ENCODE results near the gene LDLRAD1. TPM values are rescaled to one million over a fixed set of nuclear protein-coding genes. Genes with fewer than 3 reads are reported as not detected.
"Not testable (repeated sequence)": the region's sequence is repeated elsewhere in the genome, so short reads cannot be mapped to it uniquely, and the experiment has no call there.

LDLRAD1 gene
- total RNA-seq, 4 donors from 2014 or later = not detected

GRCh38 chr1:53979712-53980450 lies 38.1 kb downstream of the LDLRAD1 start:
- ATAC-seq (ENCODE audit: low FRiP score) = no peak

GRCh38 chr1:53975861-53976260 lies 42.1 kb downstream of the LDLRAD1 start:
- ATAC-seq (ENCODE audit: low FRiP score) = no peak
- DNase-seq (ENCODE audit: low spot score) = no peak
- no peak for TF ChIP-seq CTCF (IDR thresholded peaks at IDR 0.05)

More at GRCh38 chr1:53979712-53980450, 38.1 kb downstream of the LDLRAD1 start:
- no peak for TF ChIP-seq CTCF (IDR thresholded peaks at IDR 0.05)
- DNase-seq (ENCODE audit: low spot score) = no peak

GRCh38 chr1:53971718-53972117 lies 46.3 kb downstream of the LDLRAD1 start:
- no peak for TF ChIP-seq CTCF (IDR thresholded peaks at IDR 0.05)
- DNase-seq (ENCODE audit: low spot score) (no peak), ATAC-seq (ENCODE audit: low FRiP score) (no peak)

- not testable (repeated sequence) for DNase-seq (ENCODE audit: low spot score); ATAC-seq (ENCODE audit: low FRiP score)
These were observed 48.7 kb downstream of the LDLRAD1 start for GRCh38 chr1:53969323-53969722.

GRCh38 chr1:53968125-53968513 lies 49.9 kb downstream of the LDLRAD1 start:
- TF ChIP-seq CTCF (IDR thresholded peaks at IDR 0.05) = no peak
- ATAC-seq (ENCODE audit: low FRiP score) (no peak), DNase-seq (ENCODE audit: low spot score) (no peak)

- no peak for ATAC-seq (ENCODE audit: low FRiP score)
- no peak for TF ChIP-seq CTCF (IDR thresholded peaks at IDR 0.05)
- no peak for DNase-seq (ENCODE audit: low spot score)
These were observed 50.4 kb downstream of the LDLRAD1 start for GRCh38 chr1:53967409-53968124.

GRCh38 chr1:53966794-53967193 lies 51.2 kb downstream of the LDLRAD1 start:
- DNase-seq (ENCODE audit: low spot score) (no peak), ATAC-seq (ENCODE audit: low FRiP score) (no peak)
- no peak for TF ChIP-seq CTCF (IDR thresholded peaks at IDR 0.05)

All from omental fat pad (tissue), 4 donors.